HEK293 (cell line): ENCODE measurements around the gene ELMO1.

Experiments
- CTCF ChIP-seq: fragments of 450-650 bp; formaldehyde crosslinking; IDR thresholded peaks from 2 replicates; pipeline ENCODE4 v1.5.1; 2016; ENCODE audit warnings: missing biosample characterization, missing genetic modification characterization
- HOXD13 ChIP-seq: sonication (generic); formaldehyde crosslinking; IDR thresholded peaks from 2 replicates; pipeline ENCODE4 v1.8.0; 2022; ENCODE audit warnings: missing genetic modification reagents, borderline replicate concordance
- PRDM10 ChIP-seq: fragments of 450-650 bp; formaldehyde crosslinking; IDR thresholded peaks from 2 replicates; pipeline ENCODE4 v1.5.1; 2016; ENCODE audit warnings: missing biosample characterization, missing genetic modification characterization
- ZNF324 ChIP-seq: fragments of 450-650 bp; formaldehyde crosslinking; IDR thresholded peaks from 2 replicates; pipeline ENCODE4 v1.5.1; 2016; ENCODE audit warnings: missing biosample characterization, missing genetic modification characterization
- ZNF621 ChIP-seq: fragments of 450-650 bp; formaldehyde crosslinking; IDR thresholded peaks from 2 replicates; pipeline ENCODE4 v1.5.1; 2017; ENCODE audit warnings: missing biosample characterization, missing genetic modification characterization
- TF ChIP-seq, protein P1 (sequence below): fragments of 450-650 bp; formaldehyde crosslinking; IDR thresholded peaks from 2 replicates; pipeline ENCODE4 v1.5.1; 2016; ENCODE audit warnings: missing biosample characterization, missing genetic modification characterization

GRCh38 chr7:37309493-37309892 is 139.2 kb downstream of the ELMO1 start:
- TF ChIP-seq, protein P1, sequence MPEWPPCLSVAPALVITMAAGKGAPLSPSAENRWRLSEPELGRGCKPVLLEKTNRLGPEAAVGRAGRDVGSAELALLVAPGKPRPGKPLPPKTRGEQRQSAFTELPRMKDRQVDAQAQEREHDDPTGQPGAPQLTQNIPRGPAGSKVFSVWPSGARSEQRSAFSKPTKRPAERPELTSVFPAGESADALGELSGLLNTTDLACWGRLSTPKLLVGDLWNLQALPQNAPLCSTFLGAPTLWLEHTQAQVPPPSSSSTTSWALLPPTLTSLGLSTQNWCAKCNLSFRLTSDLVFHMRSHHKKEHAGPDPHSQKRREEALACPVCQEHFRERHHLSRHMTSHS (tag by site-specific recombination) = no peak
- TF ChIP-seq CTCF (no peak), ZNF621 (tag by site-specific recombination) (no peak), ZNF324 (no peak), PRDM10 (tag by site-specific recombination) (no peak), HOXD13 (CRISPR knock-in tag) (no peak)
